ENCODE results near the gene ALPK3. TPM values are rescaled to one million over a fixed set of nuclear protein-coding genes. Genes with fewer than 3 reads are reported as not detected.

ALPK3 gene
- total RNA-seq, 1 donor from 2014 or later: 0.20 TPM

GRCh38 chr15:84804005-84804900 is 12.9 kb upstream of the ALPK3 start:
- Mint-ChIP-seq H3K36me3 (ENCODE audit: low read depth) (peaks cover 65% of the 10 kb centered on the region), H3K4me3 (no peak overlapping the region), H3K27ac (no peak overlapping the region), H3K9me3 (no peaks in the 10 kb centered on the region), H3K4me1 (no peaks in the 10 kb centered on the region), H3K27me3 (no peaks in the 10 kb centered on the region)
- TF ChIP-seq CTCF (IDR thresholded peaks at IDR 0.05): no peak
- intact Hi-C loops (cut with micrococcal nuclease): no loop called here
- ATAC-seq (ENCODE audit: low read depth) (no peak), DNase-seq (no peak)
- ChIA-PET CTCF (no interaction called here), POLR2A (no interaction called here)

- ATAC-seq (ENCODE audit: low read depth) (no peak), DNase-seq (no peak)
- Mint-ChIP-seq H3K4me3 (no peak overlapping the region), H3K27ac (peak overlapping the region; percentile 8), H3K27me3 (no peaks in the 10 kb centered on the region), H3K36me3 (ENCODE audit: low read depth) (peaks cover 56% of the 10 kb centered on the region), H3K4me1 (no peaks in the 10 kb centered on the region), H3K9me3 (no peaks in the 10 kb centered on the region)
- CTCF ChIA-PET: no interaction called here
- POLR2A ChIA-PET: no interaction called here
- TF ChIP-seq CTCF (IDR thresholded peaks at IDR 0.05): no peak
- intact Hi-C loops (cut with micrococcal nuclease): no loop called here
Observed at GRCh38 chr15:84805221-84805620, 11.9 kb upstream of the ALPK3 start.

GRCh38 chr15:84807228-84807627 is 9.9 kb upstream of the ALPK3 start:
- no peak for DNase-seq
- Mint-ChIP-seq H3K36me3 (ENCODE audit: low read depth) (peaks cover 40% of the 10 kb centered on the region), H3K27ac (no peak overlapping the region), H3K27me3 (no peaks in the 10 kb centered on the region), H3K9me3 (no peaks in the 10 kb centered on the region), H3K4me3 (no peak overlapping the region), H3K4me1 (no peaks in the 10 kb centered on the region)
- ATAC-seq (ENCODE audit: low read depth): peak; percentile 40
- ChIA-PET POLR2A (interaction anchor here (0.5 kb wide), 1 partner anchor 122 kb away, joined by 4 read pairs; no protein-coding TSS in a partner anchor), CTCF (interaction anchor here (0.9 kb wide), 1 partner anchor 58 kb away, joined by 3 read pairs; no protein-coding TSS in a partner anchor)
- no peak for TF ChIP-seq CTCF (IDR thresholded peaks at IDR 0.05)
- intact Hi-C loops (cut with micrococcal nuclease): no loop called here

GRCh38 chr15:84810073-84810840 is 6.9 kb upstream of the ALPK3 start:
- H3K9me3 Mint-ChIP-seq: no peaks in the 10 kb centered on the region
- ChIA-PET POLR2A (interaction anchor here (0.7 kb wide), 1 partner anchor 58 kb away, joined by 3 read pairs; no protein-coding TSS in a partner anchor), CTCF (interaction anchor here (1.1 kb wide), 1 partner anchor 118 kb away, joined by 3 read pairs; no protein-coding TSS in a partner anchor)
- intact Hi-C loops (cut with micrococcal nuclease): no loop called here
- H3K36me3 Mint-ChIP-seq (ENCODE audit: low read depth): peaks cover 12% of the 10 kb centered on the region
- H3K4me3 Mint-ChIP-seq: no peak overlapping the region
- no peak overlapping the region for H3K27ac Mint-ChIP-seq
- DNase-seq: no peak
- no peak for TF ChIP-seq CTCF (IDR thresholded peaks at IDR 0.05)
- ATAC-seq (ENCODE audit: low read depth): no peak
- H3K4me1 Mint-ChIP-seq: no peaks in the 10 kb centered on the region
- H3K27me3 Mint-ChIP-seq: no peaks in the 10 kb centered on the region

- H3K4me3 Mint-ChIP-seq: no peak overlapping the region
- TF ChIP-seq CTCF (IDR thresholded peaks at IDR 0.05): no peak
- no peaks in the 10 kb centered on the region for H3K9me3 Mint-ChIP-seq
- H3K27me3 Mint-ChIP-seq: peaks cover 4% of the 10 kb centered on the region
- no peak for DNase-seq
- intact Hi-C loops (cut with micrococcal nuclease): no loop called here
- H3K4me1 Mint-ChIP-seq: peaks cover 2% of the 10 kb centered on the region
- ChIA-PET CTCF (interaction anchor here (1.1 kb wide), 1 partner anchor 117 kb away, joined by 3 read pairs; no protein-coding TSS in a partner anchor), POLR2A (interaction anchor here (0.7 kb wide), 1 partner anchor 59 kb away, joined by 3 read pairs; no protein-coding TSS in a partner anchor)
- no peak overlapping the region for H3K27ac Mint-ChIP-seq
- peaks cover 8% of the 10 kb centered on the region for H3K36me3 Mint-ChIP-seq (ENCODE audit: low read depth)
- ATAC-seq (ENCODE audit: low read depth): no peak
Observed at GRCh38 chr15:84811151-84811550, 6.0 kb upstream of the ALPK3 start.
